ENCODE measurements around the gene LRRC4C. TPM values are rescaled to one million over a fixed set of nuclear protein-coding genes. Genes with fewer than 3 reads are reported as not detected.

LRRC4C gene
- total and polyA plus RNA-seq, 10 of the 15 experiments (the other 5 are each of a cell fraction or from before 2014, with no cell fraction given) = 1.5 TPM; not detected in 9

DNA sequence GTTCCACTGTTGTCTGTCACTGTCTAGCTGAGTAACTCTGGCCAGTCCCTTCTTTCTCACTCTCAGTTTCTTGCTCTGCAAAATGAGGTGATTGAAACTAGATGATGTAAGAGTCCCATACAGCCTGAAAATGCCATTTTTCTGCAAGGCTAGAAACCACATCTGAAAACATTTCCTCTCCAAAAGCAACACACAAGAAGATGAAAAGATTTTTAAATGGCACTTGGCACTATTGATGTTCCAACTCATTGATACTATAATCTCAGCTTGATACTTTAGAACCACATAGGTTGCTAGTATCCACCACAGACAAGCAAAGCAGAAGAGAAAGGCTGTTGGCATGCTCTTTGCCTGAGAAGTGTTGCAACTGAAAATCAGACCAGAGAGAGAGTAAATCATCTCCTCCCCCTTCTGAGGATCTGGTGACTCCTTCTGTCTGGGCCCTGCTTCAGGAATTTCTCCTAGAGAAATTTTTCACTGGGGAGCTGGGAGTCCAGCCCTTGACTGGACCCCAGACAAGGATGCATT, 1217.9 kb downstream of the LRRC4C start (continued):
- peak; percentile 83 for TF ChIP-seq SKIL (IDR thresholded peaks at IDR 0.05; ENCODE audit: low read depth, poor library complexity, severe bottlenecking)
- no peak for TF ChIP-seq GATAD2B (conservative IDR thresholded peaks at IDR 0.05; ENCODE audit: low read depth)
- 0 out of 2 replicates have a peak, but pooled peaks have one; percentile 11 for TF ChIP-seq PAX5 (IDR thresholded peaks at IDR 0.05; ENCODE audit: borderline replicate concordance, low read depth, low read length)
- no peak for TF ChIP-seq ASH2L (IDR thresholded peaks at IDR 0.05; ENCODE audit: borderline replicate concordance, low read depth)
- TF ChIP-seq NFIC (IDR thresholded peaks at IDR 0.05; ENCODE audit: low read depth, low read length) = 0 out of 2 replicates have a peak, but pooled peaks have one; percentile 9
- TF ChIP-seq IRF4 (IDR thresholded peaks at IDR 0.05; ENCODE audit: low read depth, low read length) = no peak
- no peak for TF ChIP-seq ZNF274 (IDR thresholded peaks at IDR 0.05; ENCODE audit: insufficient read depth, insufficient read length)

- SMC1A ChIA-PET (ENCODE audit: uncharacterized antibody, unreplicated experiment) = no interaction called here
- in situ Hi-C loops (cut with MboI) = no loop called here
- no peak for TF ChIP-seq CEBPB (IDR thresholded peaks at IDR 0.05; ENCODE audit: borderline replicate concordance in 1 of 2, low read depth in 2 of 2, low read length in 2 of 2)
- no peak for TF ChIP-seq BCLAF1 (IDR thresholded peaks at IDR 0.05)
- TF ChIP-seq, protein P1, sequence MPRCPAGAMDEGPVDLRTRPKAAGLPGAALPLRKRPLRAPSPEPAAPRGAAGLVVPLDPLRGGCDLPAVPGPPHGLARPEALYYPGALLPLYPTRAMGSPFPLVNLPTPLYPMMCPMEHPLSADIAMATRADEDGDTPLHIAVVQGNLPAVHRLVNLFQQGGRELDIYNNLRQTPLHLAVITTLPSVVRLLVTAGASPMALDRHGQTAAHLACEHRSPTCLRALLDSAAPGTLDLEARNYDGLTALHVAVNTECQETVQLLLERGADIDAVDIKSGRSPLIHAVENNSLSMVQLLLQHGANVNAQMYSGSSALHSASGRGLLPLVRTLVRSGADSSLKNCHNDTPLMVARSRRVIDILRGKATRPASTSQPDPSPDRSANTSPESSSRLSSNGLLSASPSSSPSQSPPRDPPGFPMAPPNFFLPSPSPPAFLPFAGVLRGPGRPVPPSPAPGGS (IDR thresholded peaks at IDR 0.05; ENCODE audit: borderline replicate concordance, insufficient read depth, low read depth, low read length, poor library complexity, severe bottlenecking) = no peak
- TF ChIP-seq RAD51 (IDR thresholded peaks at IDR 0.05) = no peak
- TF ChIP-seq CBX3 (IDR thresholded peaks at IDR 0.05; ENCODE audit: borderline replicate concordance, low read depth) = no peak
- no peak for TF ChIP-seq RELA (IDR thresholded peaks at IDR 0.05; ENCODE audit: borderline replicate concordance, partially characterized antibody)
- no peak for TF ChIP-seq SP1 (IDR thresholded peaks at IDR 0.05; ENCODE audit: low read depth, low read length)
- no peak for TF ChIP-seq PKNOX1 (IDR thresholded peaks at IDR 0.05)
- no peak for TF ChIP-seq HCFC1 (IDR thresholded peaks at IDR 0.05; ENCODE audit: low read length)
- TF ChIP-seq SMC3 (IDR thresholded peaks at IDR 0.05; ENCODE audit: borderline replicate concordance, low read length) = no peak
Measured at GRCh38 chr11:40240284-40240683, 1219.2 kb downstream of the LRRC4C start.

More at GRCh38 chr11:40240284-40240683, 1219.2 kb downstream of the LRRC4C start:
- Histone ChIP-seq H3K4me2 (ENCODE audit: control insufficient read depth, insufficient read depth) (no peak overlapping the region), H3K4me3 (no peak overlapping the region), H3K9me3 (replicated peaks; ENCODE audit: control insufficient read depth, insufficient read depth, low read length) (no peaks in the 10 kb centered on the region), H3K79me2 (ENCODE audit: control insufficient read depth, insufficient read depth, low read length) (no peaks in the 10 kb centered on the region), H3K9ac (ENCODE audit: control insufficient read depth, insufficient read depth, low read length) (no peak overlapping the region), H2AFZ (ENCODE audit: control insufficient read depth, low read depth, low read length) (no peak overlapping the region), H3K36me3 (ENCODE audit: control insufficient read depth in 2 of 2, insufficient read depth in 2 of 2, low read length in 1 of 2) (no peaks in the 10 kb centered on the region), H3K4me1 (ENCODE audit: control insufficient read depth, insufficient read depth, low read length) (no peaks in the 10 kb centered on the region), H3K27me3 (replicated peaks in 1 of 2; ENCODE audit: control insufficient read depth in 2 of 2, insufficient read depth in 2 of 2, low read length in 1 of 2) (no peaks in the 10 kb centered on the region), H4K20me1 (ENCODE audit: control insufficient read depth, insufficient read depth) (no peaks in the 10 kb centered on the region), H3K27ac (ENCODE audit: control insufficient read depth, insufficient read depth) (no peak overlapping the region)
- DNase-seq (ENCODE audit: low read depth, low spot score) (no peak), ATAC-seq (no peak), FAIRE-seq (no peak)
- BruUV-seq (replicated peaks) = no TSS peak
- intact Hi-C loops (cut with micrococcal nuclease; ENCODE audit: unreplicated experiment) = loop anchor here (2.0 kb wide), 1 partner anchor 57 kb away; no protein-coding TSS in a partner anchor
- RAD21 ChIA-PET (ENCODE audit: unreplicated experiment) = no interaction called here
- CTCF ChIA-PET = no interaction called here
- WGBS (ENCODE audit: insufficient coverage, insufficient replicate concordance, low lambda C conversion rate, missing lambda C conversion rate) = 100% methylated on average over 2 of the region's 2 CpGs
- POLR2A ChIA-PET = no interaction called here
